Lower lobe of right lung (tissue), 2 donors: ENCODE measurements around the gene LRP1B. TPM values are rescaled to one million over a fixed set of nuclear protein-coding genes. Genes with fewer than 3 reads are reported as not detected.
"Not testable (repeated sequence)": the region's sequence is repeated elsewhere in the genome, so short reads cannot be mapped to it uniquely, and the experiment has no call there.

Experiments used
- ATAC-seq, 2 donors: fragments of 200-7000 bp; cut with Tn5 transposase; one replicate each; pipeline ENCODE4 v1.9.1; 2020 to 2022; ENCODE audit warnings: mild to moderate bottlenecking in 2 of 2, moderate library complexity in 2 of 2
- DNase-seq: peaks from one replicate; pipeline ENCODE4 v3.0.0-alpha.2; 2020
- H3K27ac ChIP-seq: fragments of 200-600 bp; one replicate; pipeline ENCODE4 v1.8.0; 2022
- H3K27me3 ChIP-seq: fragments of 200-600 bp; one replicate; pipeline ENCODE4 v1.8.0; 2022; ENCODE audit warnings: low read depth
- H3K36me3 ChIP-seq: fragments of 200-600 bp; one replicate; pipeline ENCODE4 v1.8.0; 2022; ENCODE audit warnings: mild to moderate bottlenecking
- H3K4me1 ChIP-seq: fragments of 200-600 bp; one replicate; pipeline ENCODE4 v1.8.0; 2022
- H3K4me3 ChIP-seq: fragments of 200-600 bp; one replicate; pipeline ENCODE4 v1.8.0; 2022; ENCODE audit warnings: mild to moderate bottlenecking
- H3K9me3 ChIP-seq: fragments of 200-600 bp; one replicate; pipeline ENCODE4 v1.8.0; 2022
- CTCF ChIP-seq: fragments of 200-600 bp; IDR thresholded peaks from one replicate; pipeline ENCODE4 v1.8.0; 2022; ENCODE audit warnings: antibody characterized with exemption, mild to moderate bottlenecking
- intact Hi-C: fragments of 100-400 bp; cut with DNase I; formaldehyde crosslinking; loops from one replicate; pipeline ENCODE4 v1.11.0; 2022
- total RNA-seq: library from RNA; stranded (reverse); fragmentation: NEBNext Ultra II Directional; extraction: Animal tissue kit (Norgen Biotek cat#: 25700); gene quantifications from one replicate; pipeline ENCODE4 v1.2.1, GENCODE V29; 2021
- donor health status: DM: no; HTN: yes; CAD: no; lungs with severe emphysema.

LRP1B gene
- total RNA-seq, 1 donor from 2014 or later: 0.09 TPM

- ATAC-seq (no peak), DNase-seq (no peak)
- Histone ChIP-seq H3K27me3 (no peaks in the 10 kb centered on the region), H3K4me1 (no peaks in the 10 kb centered on the region), H3K9me3 (no peaks in the 10 kb centered on the region), H3K4me3 (no peak overlapping the region), H3K27ac (no peak overlapping the region), H3K36me3 (no peaks in the 10 kb centered on the region)
- no peak for TF ChIP-seq CTCF
- intact Hi-C loops: no loop called here
These were observed 1155.6 kb downstream of the LRP1B start for GRCh38 chr2:140975237-140975636.

- Histone ChIP-seq H3K36me3 (no peaks in the 10 kb centered on the region), H3K9me3 (no peaks in the 10 kb centered on the region), H3K4me3 (no peak overlapping the region), H3K4me1 (no peaks in the 10 kb centered on the region), H3K27ac (no peak overlapping the region), H3K27me3 (no peaks in the 10 kb centered on the region)
- TF ChIP-seq CTCF: no peak
- ATAC-seq (no peak), DNase-seq (no peak)
- intact Hi-C loops: no loop called here
These were observed 1158.1 kb downstream of the LRP1B start for GRCh38 chr2:140972724-140973123.

- DNase-seq, H3K4me1 ChIP-seq, ATAC-seq: not testable (repeated sequence)
These were observed 1166.5 kb downstream of the LRP1B start for GRCh38 chr2:140964324-140964723.

GRCh38 chr2:140949932-140950331, 1180.9 kb downstream of the LRP1B start:
- DNase-seq: no peak
- no peak for TF ChIP-seq CTCF
- Histone ChIP-seq H3K9me3 (no peaks in the 10 kb centered on the region), H3K27ac (no peak overlapping the region), H3K27me3 (no peaks in the 10 kb centered on the region), H3K4me1 (no peaks in the 10 kb centered on the region), H3K36me3 (no peaks in the 10 kb centered on the region), H3K4me3 (no peak overlapping the region)
- ATAC-seq: no peak
- intact Hi-C loops: no loop called here

More at GRCh38 chr2:140964324-140964723, 1166.5 kb downstream of the LRP1B start:
- H3K9me3 ChIP-seq, intact Hi-C loops, H3K4me3 ChIP-seq, H3K36me3 ChIP-seq, H3K27ac ChIP-seq, H3K27me3 ChIP-seq: not testable (repeated sequence)

- DNase-seq: no peak
- intact Hi-C loops: no loop called here
- no peak for ATAC-seq
- H3K27ac ChIP-seq: no peak overlapping the region
- no peaks in the 10 kb centered on the region for H3K9me3 ChIP-seq
- no peaks in the 10 kb centered on the region for H3K4me1 ChIP-seq
- no peak overlapping the region for H3K4me3 ChIP-seq
- no peaks in the 10 kb centered on the region for H3K36me3 ChIP-seq
- no peaks in the 10 kb centered on the region for H3K27me3 ChIP-seq
- no peak for TF ChIP-seq CTCF
These were observed 1183.6 kb downstream of the LRP1B start for GRCh38 chr2:140947236-140947635.

- Histone ChIP-seq H3K4me1 (no peaks in the 10 kb centered on the region), H3K9me3 (no peaks in the 10 kb centered on the region), H3K27ac (no peak overlapping the region), H3K4me3 (no peak overlapping the region), H3K27me3 (no peaks in the 10 kb centered on the region), H3K36me3 (no peaks in the 10 kb centered on the region)
- no peak for ATAC-seq
- DNase-seq: no peak
- intact Hi-C loops: no loop called here
- TF ChIP-seq CTCF: no peak
These were observed 1186.9 kb downstream of the LRP1B start for GRCh38 chr2:140943867-140944266.
